H4 (cell line): ENCODE results near the gene MRGPRG. TPM values are rescaled to one million over a fixed set of nuclear protein-coding genes. Genes with fewer than 3 reads are reported as not detected.

Source experiments
- DNase-seq: peaks from one replicate; pipeline ENCODE4 v3.0.0-alpha.2; 2015; ENCODE audit warnings: low spot score
- total RNA-seq: library from RNA; depleted of rRNA; stranded (reverse); fragments of >200 nt; shearing (Covaris generic); gene quantifications from 2 replicates; pipeline ENCODE4 v1.2.3, GENCODE V29; 2014

The MRGPRG gene
- total RNA-seq, 1 experiment from 2014 or later, result not detected

DNA sequence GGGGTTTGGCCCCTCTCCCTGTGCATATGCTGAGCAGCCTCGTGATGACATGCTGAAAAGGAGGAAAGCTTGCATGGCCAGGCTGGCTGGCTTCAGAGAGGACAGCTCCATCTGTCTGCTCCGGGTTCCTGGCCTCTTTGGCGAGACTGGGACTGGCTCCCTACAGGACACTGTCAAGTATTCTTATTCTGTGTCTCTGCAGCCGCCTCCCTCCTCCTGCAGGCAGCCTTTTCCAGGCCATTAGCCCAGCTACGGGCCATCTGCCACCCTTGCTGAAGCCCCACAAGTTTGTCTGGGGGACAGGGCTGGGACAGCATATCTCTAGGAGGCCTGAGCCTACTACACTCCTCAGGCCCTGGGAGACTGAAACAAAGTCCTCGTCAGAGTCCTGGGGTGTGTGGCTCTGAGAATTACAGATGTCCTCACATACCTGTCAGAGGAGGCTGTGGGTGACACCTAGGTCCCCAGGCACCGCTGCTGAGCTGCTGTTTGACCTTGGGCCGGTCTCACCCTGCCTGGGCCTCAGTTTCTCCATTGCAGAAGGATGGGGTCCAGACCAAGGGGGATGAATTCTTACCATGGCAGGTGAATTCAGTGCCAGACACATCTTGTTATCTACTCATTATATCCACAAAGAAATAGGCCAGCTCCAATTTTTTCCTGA is 11.0 kb downstream of the MRGPRG start:
- DNase-seq, result no peak

DNA sequence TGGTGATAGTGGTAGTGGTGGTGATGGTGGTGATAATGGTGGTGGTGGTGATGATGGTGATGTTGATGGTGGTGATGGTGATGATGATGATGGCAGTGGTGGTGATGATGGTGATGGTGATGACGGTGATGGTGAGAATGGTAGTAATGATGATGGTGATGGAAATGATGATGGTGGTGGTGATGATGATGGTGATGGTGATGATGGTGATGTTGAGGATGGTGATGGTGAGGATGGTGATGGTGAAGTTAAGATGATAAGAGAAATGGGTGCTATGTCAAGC is 11.8 kb downstream of the MRGPRG start:
- no peak for DNase-seq

DNA sequence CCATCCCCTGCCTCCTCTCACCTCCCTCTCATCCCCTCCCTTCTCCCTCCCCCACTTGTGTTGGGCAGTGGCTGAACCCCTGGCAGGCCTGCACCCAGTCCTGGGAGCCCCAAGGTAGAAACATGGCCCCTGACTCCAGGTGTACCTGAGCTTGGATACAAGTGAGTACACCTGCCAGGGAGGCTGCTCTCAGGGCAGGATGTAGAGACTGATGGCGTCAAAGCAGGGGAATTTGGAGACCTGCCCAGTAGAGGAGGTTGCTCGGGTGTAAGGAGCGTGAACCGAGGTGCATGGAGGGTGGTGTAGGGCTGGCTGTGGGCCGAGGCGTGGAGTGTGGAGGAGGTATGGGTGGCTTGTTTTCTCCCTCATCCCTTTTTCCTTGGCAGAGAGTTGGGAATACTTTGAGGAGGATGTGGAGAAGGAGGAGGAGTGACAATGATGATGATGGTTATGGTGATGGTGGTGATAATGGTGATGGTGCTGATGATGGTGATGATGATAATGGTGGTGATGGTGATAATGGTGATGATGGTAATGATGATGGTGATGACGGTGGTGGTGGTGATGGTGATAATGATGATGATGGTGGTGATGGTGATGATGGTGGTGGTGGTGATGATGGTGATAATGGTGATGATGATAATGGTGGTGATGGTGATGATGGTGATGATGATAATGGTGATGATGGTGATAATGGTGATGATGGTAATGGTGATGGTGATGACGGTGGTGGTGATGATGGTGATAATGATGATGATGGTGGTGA is 12.3 kb downstream of the MRGPRG start:
- no peak for DNase-seq

DNA sequence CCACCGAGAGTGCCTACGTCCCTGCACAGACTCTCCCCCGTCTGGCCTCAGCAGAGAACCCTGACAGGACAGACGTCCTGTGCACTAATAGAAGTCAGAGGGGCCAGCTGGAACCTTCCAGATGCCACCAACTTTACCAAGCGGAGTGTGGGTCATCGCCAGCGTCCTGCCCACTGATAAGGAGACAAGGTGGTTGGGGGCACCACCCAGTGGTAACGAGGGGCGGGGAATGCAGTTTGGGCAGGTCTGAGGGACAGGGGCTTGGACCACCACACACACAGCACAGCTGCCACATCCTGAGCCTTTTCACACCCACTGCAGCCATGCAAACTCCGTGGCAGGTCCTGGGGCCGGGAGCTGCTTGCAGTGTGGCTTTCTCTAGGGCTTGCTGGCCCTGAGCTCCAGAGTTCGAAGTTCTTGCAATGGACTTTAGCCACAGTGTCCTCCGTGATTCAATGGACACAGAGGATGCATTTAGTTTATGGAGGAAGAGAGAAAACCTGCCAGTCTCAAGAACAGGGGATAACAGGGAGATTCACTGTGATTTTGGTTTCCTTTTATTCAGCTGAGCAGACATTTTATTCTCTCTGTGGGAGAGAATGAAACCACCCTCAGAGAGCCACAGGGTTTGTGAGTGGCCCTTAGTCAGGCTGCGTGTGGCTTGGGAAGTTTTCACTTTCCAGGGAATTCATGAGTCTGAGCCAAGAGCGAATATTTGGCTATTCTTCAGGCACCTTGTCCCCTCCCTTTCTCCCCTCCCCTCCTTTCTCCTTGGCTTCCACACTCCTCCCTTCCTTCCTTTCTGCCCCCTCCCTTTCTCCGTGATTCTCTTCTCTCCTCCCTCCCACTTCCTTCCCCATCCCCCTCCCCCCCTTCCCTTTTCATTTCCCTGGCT is 13.1 kb downstream of the MRGPRG start:
- no peak for DNase-seq

DNA sequence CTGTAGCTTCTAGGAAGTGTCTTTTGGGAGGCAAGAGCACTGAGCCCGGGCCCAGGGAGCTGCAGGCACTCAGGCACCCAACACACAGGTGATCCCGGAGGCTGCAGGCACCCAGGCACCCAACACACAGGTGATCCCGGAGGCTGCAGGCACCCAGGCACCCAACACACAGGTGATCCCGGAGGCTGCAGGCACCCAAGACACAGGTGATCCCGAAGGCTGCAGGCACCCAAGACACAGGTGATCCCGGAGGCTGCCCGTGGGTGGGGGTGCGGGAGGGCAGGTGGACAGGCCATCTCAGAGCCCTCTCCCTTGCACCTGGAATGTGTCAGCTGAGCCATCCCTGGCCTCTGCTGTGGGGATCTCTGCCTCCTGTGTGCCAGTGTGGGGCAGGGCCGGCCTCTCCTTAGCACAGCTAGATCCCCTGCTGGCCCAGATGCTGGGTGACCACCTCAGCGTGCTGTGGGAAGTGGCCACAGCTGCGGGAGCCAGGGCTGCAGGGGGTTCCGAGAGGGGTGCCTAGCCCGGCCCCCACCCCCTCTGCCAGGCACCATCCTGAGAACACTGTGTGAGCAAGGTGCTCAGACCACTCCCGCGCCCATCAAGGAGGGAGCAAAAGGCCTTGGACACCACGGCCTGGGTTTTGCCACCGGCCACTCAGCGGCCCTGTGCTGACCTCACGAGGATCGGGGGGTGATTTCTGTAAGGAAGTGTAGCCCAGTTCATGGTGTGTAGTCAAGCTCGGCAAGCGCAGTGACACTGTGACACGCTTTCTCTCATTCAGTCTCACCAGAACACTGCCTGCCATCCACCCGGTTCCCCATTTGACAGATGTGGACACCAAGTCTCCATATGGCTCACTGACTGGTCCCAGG is 14.2 kb downstream of the MRGPRG start:
- no peak for DNase-seq

DNA sequence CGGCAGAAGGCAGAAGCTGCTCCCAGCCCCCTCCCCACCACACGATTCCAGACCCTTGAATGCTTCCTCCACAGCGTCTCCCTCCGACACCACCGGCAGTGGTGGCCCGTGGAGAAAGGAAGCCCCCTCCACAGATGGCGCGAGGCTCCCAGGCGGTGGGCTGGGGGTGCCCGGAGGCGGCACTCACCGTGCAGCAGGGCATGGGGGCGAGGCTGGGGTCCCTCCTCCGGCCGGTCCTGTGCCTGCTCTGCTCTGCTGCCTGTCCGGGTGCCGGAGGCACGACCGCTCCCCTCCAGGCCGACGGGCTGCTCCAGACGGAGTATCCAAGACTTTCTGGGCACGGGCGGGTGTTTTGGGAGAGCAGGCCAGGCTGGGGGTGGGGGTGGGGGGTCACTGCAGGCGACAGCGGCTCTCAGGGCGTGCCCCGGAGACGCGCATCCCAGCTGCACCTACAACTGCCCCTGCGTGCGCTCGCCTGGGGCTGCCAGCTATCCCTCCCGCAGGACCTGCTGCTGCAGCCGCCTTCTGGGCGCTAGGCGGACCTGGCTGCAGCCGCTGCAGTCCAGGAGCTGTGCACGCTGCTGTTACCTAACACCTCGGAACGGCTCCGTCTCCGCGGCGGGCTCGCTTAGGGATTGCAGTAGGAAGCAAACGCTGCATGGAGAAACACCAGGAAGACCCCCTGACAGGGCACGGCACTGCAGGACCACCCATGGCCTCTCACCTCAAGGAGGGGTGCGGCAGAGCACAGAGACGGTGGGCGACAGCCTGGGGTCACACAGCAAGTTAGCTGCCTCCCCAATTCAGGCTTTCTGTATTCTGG is 15.2 kb downstream of the MRGPRG start:
- DNase-seq, result no peak

DNA sequence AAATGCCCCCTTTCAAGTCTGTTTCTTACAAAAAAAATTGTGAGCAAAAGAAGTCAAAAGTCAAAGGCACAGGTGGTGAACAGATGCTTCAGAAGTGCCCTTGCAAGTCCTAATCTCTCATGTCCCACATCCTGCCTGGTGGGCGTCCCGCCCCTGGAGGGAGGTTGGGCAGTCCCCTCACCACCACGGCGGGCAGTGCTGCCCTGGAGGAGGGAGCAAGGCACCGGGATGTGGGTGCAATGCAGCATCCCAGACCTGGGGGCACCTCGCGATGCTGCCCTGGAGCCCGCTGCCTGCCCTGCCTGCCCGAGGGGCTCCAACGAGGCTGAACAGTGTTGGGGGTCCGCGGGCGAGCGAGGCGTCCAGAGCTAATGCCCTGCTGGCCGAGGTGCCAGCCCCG is 15.9 kb downstream of the MRGPRG start:
- no peak for DNase-seq

DNA sequence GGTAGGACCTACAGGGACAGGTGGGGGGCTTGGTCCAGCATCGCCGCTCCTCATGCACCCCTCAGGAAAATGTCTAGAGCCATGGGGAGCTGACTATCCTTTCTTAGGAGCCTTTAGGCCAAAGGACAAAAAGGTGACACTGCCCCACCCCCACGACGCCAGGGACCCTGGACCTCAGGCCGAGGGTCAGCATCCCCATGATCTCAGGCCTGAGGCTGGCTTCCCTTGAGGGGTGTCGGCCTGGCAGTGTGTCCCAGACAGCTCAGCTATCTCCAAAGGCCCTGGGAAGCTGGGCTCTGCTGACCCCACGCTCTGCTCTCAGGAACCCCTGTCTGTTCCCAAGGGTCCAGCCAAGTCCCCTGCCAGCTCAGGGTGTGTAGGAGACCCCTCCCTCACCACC is 16.3 kb downstream of the MRGPRG start:
- no peak for DNase-seq

DNA sequence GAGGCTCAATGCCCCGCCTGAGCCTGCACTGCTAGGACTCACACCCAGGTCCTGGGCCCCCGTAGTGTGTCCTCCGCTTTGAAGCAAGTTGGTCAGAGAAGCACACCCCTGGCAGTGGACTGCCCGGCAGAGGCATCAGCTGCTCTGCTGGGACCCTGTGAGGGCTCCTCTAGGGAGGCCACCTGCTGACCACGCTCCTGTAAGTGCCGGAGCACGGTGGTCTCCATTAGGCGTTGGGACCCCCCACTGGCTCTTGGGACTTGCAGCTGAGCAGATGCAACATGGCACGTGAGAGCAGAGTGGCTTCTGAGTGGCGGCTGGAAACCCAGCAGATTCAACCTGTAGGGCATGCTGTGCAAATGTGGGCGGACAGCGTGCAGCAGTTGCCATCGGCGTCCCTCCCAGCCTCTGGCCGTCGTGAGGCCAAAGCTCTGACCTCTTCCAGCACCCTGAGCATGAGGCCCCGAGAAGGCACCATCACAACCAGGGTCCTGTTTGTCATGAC is 16.9 kb downstream of the MRGPRG start:
- DNase-seq, result no peak

DNA sequence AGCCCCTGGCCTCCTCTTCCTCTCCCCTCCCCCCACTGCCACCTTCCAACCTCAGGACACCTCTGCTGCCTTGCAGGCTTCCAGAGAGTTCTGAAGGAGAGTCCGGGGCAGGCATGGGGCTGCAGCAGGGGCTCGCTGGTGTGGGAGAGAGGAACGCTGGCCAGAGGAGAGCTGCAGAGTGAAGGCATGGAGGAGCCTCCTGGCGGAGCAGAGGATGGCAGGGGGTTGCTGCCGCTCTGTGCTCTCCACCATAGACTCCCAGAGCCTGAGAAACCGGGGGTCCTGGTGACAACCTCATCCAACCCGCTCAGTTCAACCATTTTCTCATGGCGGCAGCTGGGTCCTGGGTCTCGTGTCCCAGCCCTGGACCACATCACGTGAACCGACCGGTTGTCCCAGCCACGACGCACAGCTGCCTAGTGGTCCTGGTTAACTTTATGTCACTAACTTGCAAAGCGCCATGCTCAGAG is 17.5 kb downstream of the MRGPRG start:
- DNase-seq, result no peak

DNA sequence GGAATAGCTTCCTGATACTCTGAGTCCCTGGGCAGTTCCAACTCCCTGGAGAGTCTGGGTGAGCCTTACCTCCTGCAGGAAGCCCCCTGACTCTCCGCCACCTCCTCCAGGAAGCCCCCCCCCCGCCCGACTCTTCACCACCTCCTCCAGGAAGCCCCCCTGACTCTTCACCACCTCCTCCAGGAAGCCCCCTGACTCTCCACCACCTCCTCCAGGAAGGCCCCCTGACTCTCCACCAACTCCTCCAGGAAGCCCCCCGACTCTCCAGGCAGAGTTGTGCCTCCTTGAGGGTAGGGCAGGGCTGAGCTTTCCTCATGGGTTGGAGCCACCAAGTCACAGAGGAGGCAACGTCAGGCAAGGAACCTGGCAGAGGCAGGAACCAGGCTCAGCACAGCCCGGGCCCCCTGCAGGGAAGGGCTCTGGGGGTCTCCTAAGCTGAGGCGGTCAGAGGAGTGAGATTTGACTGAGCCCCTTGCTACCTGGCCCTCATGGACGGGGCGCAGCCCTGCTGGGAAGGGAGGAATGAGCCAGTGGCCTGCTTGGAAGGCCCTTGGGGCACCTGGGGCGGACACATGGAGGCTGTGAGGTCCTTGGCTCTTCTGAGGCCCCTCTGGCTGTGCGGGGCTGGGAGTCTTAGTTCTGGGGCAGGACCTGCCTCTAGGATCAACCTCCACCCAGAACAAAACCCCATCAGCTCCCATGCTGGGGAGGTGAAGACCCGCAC is 18.1 kb downstream of the MRGPRG start:
- no peak for DNase-seq

DNA sequence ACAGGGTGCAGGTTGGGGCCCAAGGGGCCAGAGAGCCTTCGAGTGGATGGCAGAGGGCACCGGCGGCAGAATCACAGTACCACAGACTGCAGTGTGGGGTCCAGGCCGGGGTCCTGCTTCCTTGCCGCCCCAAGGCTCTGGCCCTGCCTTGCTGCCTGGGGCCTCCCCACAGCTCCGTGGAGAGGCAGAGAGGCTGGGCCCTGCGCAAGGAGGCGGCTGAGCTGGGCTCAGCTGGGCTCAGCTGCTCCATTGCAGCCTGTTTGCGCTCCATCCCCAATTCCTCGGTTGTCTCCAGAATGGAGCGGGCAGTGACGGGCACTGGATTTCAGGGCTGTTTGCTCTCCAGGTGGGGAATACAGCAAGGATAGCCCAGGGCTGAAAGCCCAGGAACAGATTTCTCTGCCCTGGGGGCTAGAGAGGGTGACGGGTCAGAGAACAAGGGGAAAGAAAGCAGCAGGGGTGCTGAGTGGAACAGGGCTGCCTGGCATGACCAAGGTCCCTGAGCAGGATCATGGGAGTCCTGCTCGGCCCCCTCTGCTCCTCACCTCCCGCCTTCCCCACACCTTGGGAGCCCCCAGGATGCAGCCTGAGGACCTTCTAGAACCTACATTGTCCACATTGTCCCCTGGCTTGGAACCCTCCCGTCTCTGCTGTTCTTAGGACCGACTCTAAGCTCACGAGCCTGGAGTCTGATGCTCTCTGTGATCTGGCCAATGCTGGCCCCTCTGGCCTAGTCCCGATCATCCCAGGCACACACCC is 18.9 kb downstream of the MRGPRG start:
- DNase-seq, result no peak

DNA sequence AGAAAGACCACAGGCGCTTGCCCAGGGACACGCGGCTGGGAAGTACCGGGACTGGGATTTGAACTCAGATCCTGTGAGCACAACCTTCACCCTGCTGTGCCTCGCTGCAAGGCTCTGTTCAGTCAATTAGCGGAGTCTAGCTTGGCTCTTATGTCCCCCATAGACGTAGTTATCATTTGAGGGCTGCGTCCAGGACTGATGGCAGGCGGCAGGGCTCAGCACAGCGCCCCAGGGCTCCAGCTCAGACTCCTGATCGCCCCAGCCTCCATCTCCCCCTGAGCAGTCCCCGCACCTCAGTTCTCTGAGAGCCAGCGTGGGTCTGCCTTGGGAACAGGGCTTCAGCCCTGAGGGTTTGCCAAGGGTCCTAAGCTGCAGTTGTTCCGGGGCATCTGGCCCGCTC is 19.8 kb downstream of the MRGPRG start:
- DNase-seq, result no peak

DNA sequence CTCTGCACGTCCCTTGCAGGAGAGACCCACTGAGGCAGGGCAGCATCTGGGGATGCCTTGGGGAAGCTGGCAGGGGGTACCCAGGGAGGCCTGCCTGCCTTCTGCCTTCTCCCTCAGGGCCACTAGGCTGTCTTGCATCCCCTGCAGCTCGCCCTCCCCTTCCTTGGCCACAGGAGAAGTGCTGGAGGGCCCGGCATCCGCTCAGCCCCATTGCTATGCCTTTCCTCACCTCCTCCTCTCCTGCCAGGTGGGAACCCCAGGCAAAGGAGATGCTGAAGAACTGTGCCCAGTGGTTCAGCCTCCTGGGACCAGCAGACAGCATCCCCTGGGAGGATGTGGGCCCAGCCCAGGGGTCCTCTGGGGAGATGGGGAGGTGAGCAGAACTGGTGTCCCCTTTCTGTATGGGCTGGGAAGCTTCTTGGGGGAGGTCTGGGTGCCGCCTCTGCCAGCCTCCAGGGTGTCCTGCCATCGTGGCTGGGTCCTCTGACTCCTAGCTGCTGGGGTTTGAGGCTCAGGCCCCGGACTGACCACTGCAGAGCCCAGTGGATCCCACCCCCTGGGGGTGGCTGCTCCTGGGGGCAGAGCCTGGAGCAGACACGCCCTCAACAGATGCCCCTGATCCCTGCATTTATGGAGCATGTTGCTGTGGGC is 20.6 kb downstream of the MRGPRG start:
- no peak for DNase-seq

DNA sequence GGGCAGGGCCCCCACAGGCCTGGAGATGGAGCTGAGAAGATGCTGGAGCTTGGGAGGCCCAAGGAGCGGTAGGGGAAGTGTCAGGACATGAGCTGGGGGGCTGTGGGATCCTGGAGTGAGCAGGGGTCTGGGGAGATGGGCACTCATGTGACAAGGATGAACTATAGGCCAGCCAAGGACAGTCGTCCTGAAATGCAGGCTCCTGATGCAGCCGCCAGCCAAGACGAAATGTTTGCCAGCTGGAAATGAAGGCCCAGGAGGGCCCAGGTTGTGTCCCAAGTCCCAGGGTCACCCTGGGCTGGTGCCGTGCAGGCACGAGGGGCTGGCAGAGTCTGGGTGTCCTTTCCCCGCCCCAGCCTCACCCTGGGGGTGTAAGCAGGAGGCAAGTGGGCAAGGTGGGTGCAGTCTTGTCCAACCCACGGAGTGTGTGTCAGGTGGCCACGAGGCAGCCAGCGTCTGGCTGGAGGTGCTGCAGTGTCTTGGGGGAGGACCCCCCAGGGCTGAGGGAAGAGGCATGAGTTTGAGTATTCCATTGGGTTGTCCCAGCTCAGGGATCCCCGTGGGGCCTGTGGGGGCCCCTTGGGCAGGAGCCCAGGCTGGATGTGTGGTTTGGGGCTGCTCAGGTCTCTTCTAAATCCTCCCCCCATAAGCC is 21.4 kb downstream of the MRGPRG start:
- no peak for DNase-seq

DNA sequence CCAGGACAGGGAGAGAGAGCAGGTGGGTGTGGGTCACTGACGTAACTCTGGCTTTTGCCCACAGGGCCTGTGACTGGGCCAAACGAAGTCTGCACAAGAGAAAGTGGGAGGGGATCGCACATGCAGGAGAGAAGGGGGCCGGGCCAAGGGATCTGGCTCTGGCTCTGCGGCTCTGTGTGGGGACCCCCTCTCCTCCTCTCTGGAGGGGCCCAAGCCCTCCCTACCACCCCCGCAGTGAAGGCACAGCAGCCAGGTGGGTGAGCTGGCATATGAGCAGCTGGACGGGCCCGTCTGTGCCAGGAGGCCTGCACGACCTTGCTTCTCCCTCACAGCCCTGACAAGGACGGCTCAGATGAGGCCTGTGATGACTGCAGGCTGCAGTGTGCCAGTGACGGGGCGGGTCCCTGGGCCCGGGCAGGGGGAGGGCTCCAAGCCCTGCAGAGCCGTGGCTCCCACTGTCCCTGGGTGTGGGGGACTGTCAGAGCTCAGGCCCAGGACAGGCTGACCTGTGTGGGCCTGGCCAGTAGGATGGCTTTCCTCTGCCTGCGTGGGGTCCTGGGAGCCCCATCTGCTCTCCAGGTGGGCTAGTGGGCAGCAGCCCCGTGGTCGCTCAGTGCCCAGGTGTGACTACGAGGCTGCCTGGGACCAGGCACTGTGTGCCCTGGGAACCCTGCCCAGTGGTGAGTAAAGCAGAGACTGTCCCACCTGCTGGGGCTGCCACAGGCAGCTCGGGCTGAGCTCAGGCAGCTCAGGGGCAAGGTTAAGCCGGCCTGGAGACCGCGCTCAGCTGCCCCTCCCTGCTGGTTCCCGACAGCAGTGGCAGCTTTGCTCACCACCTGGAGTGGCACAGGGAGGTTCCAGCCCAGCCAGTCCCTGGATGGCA is 22.2 kb downstream of the MRGPRG start:
- no peak for DNase-seq
